Hepatocyte (in vitro differentiated cells): ENCODE measurements around the gene SLFN5.

Experiments used
- EZH2 ChIP-seq: fragments of 200-600 bp; sonication (generic); IDR thresholded peaks from 2 replicates; pipeline ENCODE4 v1.6.1; 2016; ENCODE audit warnings: antibody characterized with exemption, mild to moderate bottlenecking, borderline replicate concordance
- TF ChIP-seq, protein P1 (sequence below): fragments of 200-600 bp; sonication (generic); IDR thresholded peaks from 2 replicates; pipeline ENCODE4 v1.5.1; 2016; ENCODE audit warnings: antibody characterized with exemption, mild to moderate bottlenecking; ENCODE audit not compliant: poor library complexity

GRCh38 chr17:35240861-35241260, 2.0 kb upstream of the SLFN5 start:
- TF ChIP-seq, protein P1, sequence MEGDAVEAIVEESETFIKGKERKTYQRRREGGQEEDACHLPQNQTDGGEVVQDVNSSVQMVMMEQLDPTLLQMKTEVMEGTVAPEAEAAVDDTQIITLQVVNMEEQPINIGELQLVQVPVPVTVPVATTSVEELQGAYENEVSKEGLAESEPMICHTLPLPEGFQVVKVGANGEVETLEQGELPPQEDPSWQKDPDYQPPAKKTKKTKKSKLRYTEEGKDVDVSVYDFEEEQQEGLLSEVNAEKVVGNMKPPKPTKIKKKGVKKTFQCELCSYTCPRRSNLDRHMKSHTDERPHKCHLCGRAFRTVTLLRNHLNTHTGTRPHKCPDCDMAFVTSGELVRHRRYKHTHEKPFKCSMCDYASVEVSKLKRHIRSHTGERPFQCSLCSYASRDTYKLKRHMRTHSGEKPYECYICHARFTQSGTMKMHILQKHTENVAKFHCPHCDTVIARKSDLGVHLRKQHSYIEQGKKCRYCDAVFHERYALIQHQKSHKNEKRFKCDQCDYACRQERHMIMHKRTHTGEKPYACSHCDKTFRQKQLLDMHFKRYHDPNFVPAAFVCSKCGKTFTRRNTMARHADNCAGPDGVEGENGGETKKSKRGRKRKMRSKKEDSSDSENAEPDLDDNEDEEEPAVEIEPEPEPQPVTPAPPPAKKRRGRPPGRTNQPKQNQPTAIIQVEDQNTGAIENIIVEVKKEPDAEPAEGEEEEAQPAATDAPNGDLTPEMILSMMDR, result no peak
- no peak for TF ChIP-seq EZH2
